Activated T-helper 2 cell treated with anti-CD3 and anti-CD28 coated beads, Interferon-gamma antibody, Interleukin-2, Interleukin-4, amounts not matched to agents 10 μg/mL and 5 μg/mL and 100 μg/mL, durations not matched to agents 14 hours and 24 hours and 36 hours (primary cell): Measurements from ENCODE around the gene COL19A1. TPM values are rescaled to one million over a fixed set of nuclear protein-coding genes. Genes with fewer than 3 reads are reported as not detected.

Experiments
- DNase-seq: peaks from one replicate; pipeline ENCODE4 v3.0.0; 2021; ENCODE audit warnings: low spot score
- H3K27ac Mint-ChIP-seq: one replicate; pipeline ENCODE4 v1.8.0; 2021; ENCODE audit warnings: mixed read lengths
- H3K27me3 Mint-ChIP-seq: one replicate; pipeline ENCODE4 v1.8.0; 2021; ENCODE audit warnings: low read depth, mixed read lengths
- H3K36me3 Mint-ChIP-seq: one replicate; pipeline ENCODE4 v1.8.0; 2021; ENCODE audit warnings: low read depth, mixed read lengths
- H3K4me1 Mint-ChIP-seq: one replicate; pipeline ENCODE4 v1.8.0; 2021; ENCODE audit warnings: low read depth, mixed read lengths
- H3K4me3 Mint-ChIP-seq: one replicate; pipeline ENCODE4 v1.8.0; 2021; ENCODE audit warnings: low read depth, mild to moderate bottlenecking, moderate library complexity, mixed read lengths
- H3K9me3 Mint-ChIP-seq: one replicate; pipeline ENCODE4 v1.8.0; 2021; ENCODE audit warnings: mixed read lengths
- intact Hi-C: fragments of 100-400 bp; cut with micrococcal nuclease; formaldehyde crosslinking; loops from one replicate; pipeline ENCODE4 v1.15.1; 2023
- total RNA-seq: library from RNA; stranded (reverse); gene quantifications from 2 replicates; pipeline ENCODE4 v1.2.3, GENCODE V29; 2022

The COL19A1 gene
- total RNA-seq, 1 donor from 2014 or later, result 0.14 TPM

- Mint-ChIP-seq H3K36me3 (no peaks in the 10 kb centered on the region), H3K27ac (no peak overlapping the region), H3K4me3 (no peak overlapping the region), H3K27me3 (peaks cover 15% of the 10 kb centered on the region), H3K4me1 (no peaks in the 10 kb centered on the region), H3K9me3 (no peaks in the 10 kb centered on the region)
- DNase-seq, result no peak
- intact Hi-C loops, result no loop called here
These were observed 246.4 kb downstream of the COL19A1 start for GRCh38 chr6:70112716-70113115.

GRCh38 chr6:70113171-70113570 lies 246.8 kb downstream of the COL19A1 start:
- Mint-ChIP-seq H3K4me1 (no peaks in the 10 kb centered on the region), H3K9me3 (no peaks in the 10 kb centered on the region), H3K27ac (no peak overlapping the region), H3K4me3 (no peak overlapping the region), H3K36me3 (no peaks in the 10 kb centered on the region), H3K27me3 (peaks cover 15% of the 10 kb centered on the region)
- intact Hi-C loops, result no loop called here
- no peak for DNase-seq

GRCh38 chr6:70118670-70119069 lies 252.3 kb downstream of the COL19A1 start:
- no peak overlapping the region for H3K4me3 Mint-ChIP-seq
- H3K36me3 Mint-ChIP-seq, result no peaks in the 10 kb centered on the region
- DNase-seq, result no peak
- intact Hi-C loops, result no loop called here
- H3K9me3 Mint-ChIP-seq, result no peaks in the 10 kb centered on the region
- no peak overlapping the region for H3K27ac Mint-ChIP-seq
- no peaks in the 10 kb centered on the region for H3K4me1 Mint-ChIP-seq
- peaks cover 7% of the 10 kb centered on the region for H3K27me3 Mint-ChIP-seq

- Mint-ChIP-seq H3K36me3 (no peaks in the 10 kb centered on the region), H3K27ac (no peak overlapping the region), H3K27me3 (peaks cover 7% of the 10 kb centered on the region), H3K4me1 (no peaks in the 10 kb centered on the region), H3K4me3 (no peak overlapping the region), H3K9me3 (no peaks in the 10 kb centered on the region)
- DNase-seq, result no peak
- intact Hi-C loops, result no loop called here
These were observed 253.0 kb downstream of the COL19A1 start for GRCh38 chr6:70119218-70119835.

GRCh38 chr6:70124443-70124842 lies 258.1 kb downstream of the COL19A1 start:
- no peak for DNase-seq
- Mint-ChIP-seq H3K27ac (no peak overlapping the region), H3K27me3 (no peaks in the 10 kb centered on the region), H3K36me3 (no peaks in the 10 kb centered on the region), H3K4me1 (no peaks in the 10 kb centered on the region), H3K4me3 (no peak overlapping the region), H3K9me3 (no peaks in the 10 kb centered on the region)
- intact Hi-C loops, result no loop called here

- Mint-ChIP-seq H3K27ac (no peak overlapping the region), H3K27me3 (no peaks in the 10 kb centered on the region), H3K9me3 (no peaks in the 10 kb centered on the region), H3K4me3 (no peak overlapping the region), H3K36me3 (no peaks in the 10 kb centered on the region), H3K4me1 (no peaks in the 10 kb centered on the region)
- intact Hi-C loops, result no loop called here
- DNase-seq, result no peak
These were observed 258.7 kb downstream of the COL19A1 start for GRCh38 chr6:70124882-70125545.

- intact Hi-C loops, result no loop called here
- H3K9me3 Mint-ChIP-seq, result no peaks in the 10 kb centered on the region
- no peak overlapping the region for H3K27ac Mint-ChIP-seq
These were observed 259.2 kb downstream of the COL19A1 start for GRCh38 chr6:70125602-70126001.

GRCh38 chr6:70129341-70129740 lies 263.0 kb downstream of the COL19A1 start:
- intact Hi-C loops, result no loop called here

More at GRCh38 chr6:70125602-70126001, 259.2 kb downstream of the COL19A1 start:
- no peak for DNase-seq
- Mint-ChIP-seq H3K4me1 (no peaks in the 10 kb centered on the region), H3K27me3 (no peaks in the 10 kb centered on the region), H3K36me3 (no peaks in the 10 kb centered on the region), H3K4me3 (no peak overlapping the region)

GRCh38 chr6:70130865-70131264 lies 264.5 kb downstream of the COL19A1 start:
- DNase-seq, result no peak
- Mint-ChIP-seq H3K36me3 (no peaks in the 10 kb centered on the region), H3K4me1 (no peaks in the 10 kb centered on the region), H3K27ac (no peak overlapping the region), H3K27me3 (no peaks in the 10 kb centered on the region), H3K4me3 (no peak overlapping the region), H3K9me3 (no peaks in the 10 kb centered on the region)
- intact Hi-C loops, result no loop called here

More at GRCh38 chr6:70129341-70129740, 263.0 kb downstream of the COL19A1 start:
- H3K9me3 Mint-ChIP-seq, result no peaks in the 10 kb centered on the region
- H3K27me3 Mint-ChIP-seq, result no peaks in the 10 kb centered on the region
- H3K27ac Mint-ChIP-seq, result no peak overlapping the region
- no peak overlapping the region for H3K4me3 Mint-ChIP-seq
- no peaks in the 10 kb centered on the region for H3K4me1 Mint-ChIP-seq
- DNase-seq, result no peak
- no peaks in the 10 kb centered on the region for H3K36me3 Mint-ChIP-seq

GRCh38 chr6:70131528-70131927 lies 265.2 kb downstream of the COL19A1 start:
- no peaks in the 10 kb centered on the region for H3K36me3 Mint-ChIP-seq
- intact Hi-C loops, result no loop called here
- no peak for DNase-seq
- no peak overlapping the region for H3K27ac Mint-ChIP-seq
- no peaks in the 10 kb centered on the region for H3K27me3 Mint-ChIP-seq
- H3K4me3 Mint-ChIP-seq, result no peak overlapping the region
- no peaks in the 10 kb centered on the region for H3K4me1 Mint-ChIP-seq
- no peaks in the 10 kb centered on the region for H3K9me3 Mint-ChIP-seq

- H3K9me3 Mint-ChIP-seq, result no peaks in the 10 kb centered on the region
- DNase-seq, result no peak
- intact Hi-C loops, result no loop called here
- no peaks in the 10 kb centered on the region for H3K36me3 Mint-ChIP-seq
- no peak overlapping the region for H3K27ac Mint-ChIP-seq
- no peaks in the 10 kb centered on the region for H3K4me1 Mint-ChIP-seq
- no peak overlapping the region for H3K4me3 Mint-ChIP-seq
- H3K27me3 Mint-ChIP-seq, result peaks cover 4% of the 10 kb centered on the region
These were observed 266.9 kb downstream of the COL19A1 start for GRCh38 chr6:70133246-70133645.

- H3K9me3 Mint-ChIP-seq, result no peaks in the 10 kb centered on the region
- DNase-seq, result no peak
These were observed 268.2 kb downstream of the COL19A1 start for GRCh38 chr6:70134542-70134941.

GRCh38 chr6:70135219-70136160 lies 269.1 kb downstream of the COL19A1 start:
- H3K4me3 Mint-ChIP-seq, result no peak overlapping the region
- H3K27ac Mint-ChIP-seq, result no peak overlapping the region
- no peaks in the 10 kb centered on the region for H3K9me3 Mint-ChIP-seq
- peaks cover 4% of the 10 kb centered on the region for H3K27me3 Mint-ChIP-seq
- H3K4me1 Mint-ChIP-seq, result no peaks in the 10 kb centered on the region
- H3K36me3 Mint-ChIP-seq, result no peaks in the 10 kb centered on the region
- intact Hi-C loops, result no loop called here
- DNase-seq, result no peak

More at GRCh38 chr6:70134542-70134941, 268.2 kb downstream of the COL19A1 start:
- Mint-ChIP-seq H3K36me3 (no peaks in the 10 kb centered on the region), H3K27ac (no peak overlapping the region), H3K4me1 (no peaks in the 10 kb centered on the region), H3K27me3 (peaks cover 4% of the 10 kb centered on the region), H3K4me3 (no peak overlapping the region)
- intact Hi-C loops, result no loop called here
